Fibroblast of gingiva (primary cell): ENCODE measurements around the gene SMARCA1.

Experiments used
- DNase-seq: peaks from one replicate; pipeline ENCODE4 v3.0.0-alpha.2; 2011; ENCODE audit warnings: low read depth

The SMARCA1 gene

GRCh38 chrX:129452523-129452922 lies 70.8 kb downstream of the SMARCA1 start:
- no peak for DNase-seq

GRCh38 chrX:129450123-129450522 lies 73.2 kb downstream of the SMARCA1 start:
- no peak for DNase-seq

GRCh38 chrX:129449148-129449547 lies 74.1 kb downstream of the SMARCA1 start:
- DNase-seq: no peak

GRCh38 chrX:129445436-129445835 lies 77.9 kb downstream of the SMARCA1 start:
- no peak for DNase-seq

- no peak for DNase-seq
Measured at GRCh38 chrX:129433945-129434344, 89.3 kb downstream of the SMARCA1 start.

GRCh38 chrX:129433461-129433860 lies 89.8 kb downstream of the SMARCA1 start:
- DNase-seq: no peak

- no peak for DNase-seq
Measured at GRCh38 chrX:129427267-129427666, 96.0 kb downstream of the SMARCA1 start.

GRCh38 chrX:129423191-129423590 lies 100.1 kb downstream of the SMARCA1 start:
- DNase-seq: no peak

- DNase-seq: no peak
Measured at GRCh38 chrX:129404670-129405008, 118.7 kb downstream of the SMARCA1 start.

GRCh38 chrX:129403974-129404669 lies 119.2 kb downstream of the SMARCA1 start:
- DNase-seq: no peak
